ENCODE results near the gene PRKAR1B. TPM values are rescaled to one million over a fixed set of nuclear protein-coding genes. Genes with fewer than 3 reads are reported as not detected.

The PRKAR1B gene
- total RNA-seq, 2 donors from 2014 or later = 15.6 to 18.4 TPM

- no peak for TF ChIP-seq CTCF (IDR thresholded peaks at IDR 0.05)
- ATAC-seq (ENCODE audit: insufficient number of reproducible peaks, low FRiP score, low read depth) (peak; percentile 29), DNase-seq (ENCODE audit: low spot score) (no peak)
- Histone ChIP-seq H3K9me3 (no peaks in the 10 kb centered on the region), H3K4me1 (ENCODE audit: control insufficient read depth in 1 of 2, low read depth in 2 of 2) (peaks cover 15 to 29% of the 10 kb centered on the region in 2 donors), H3K27me3 (replicated peaks; ENCODE audit: insufficient read depth) (no peaks in the 10 kb centered on the region), H3K4me3 (no peak overlapping the region), H3K36me3 (no peaks in the 10 kb centered on the region), H3K27ac (peak overlapping the region; percentile 52 to 56)
Measured at GRCh38 chr7:564176-564865, 162.8 kb downstream of the PRKAR1B start.

GRCh38 chr7:563629-564170, 163.4 kb downstream of the PRKAR1B start:
- Histone ChIP-seq H3K27ac (peak overlapping the region; percentile 52 to 56), H3K4me1 (ENCODE audit: control insufficient read depth in 1 of 2, low read depth in 2 of 2) (peaks cover 10 to 24% of the 10 kb centered on the region in 2 donors), H3K9me3 (no peaks in the 10 kb centered on the region), H3K36me3 (no peaks in the 10 kb centered on the region), H3K4me3 (no peak overlapping the region), H3K27me3 (replicated peaks; ENCODE audit: insufficient read depth) (no peaks in the 10 kb centered on the region)
- ATAC-seq (ENCODE audit: insufficient number of reproducible peaks, low FRiP score, low read depth) (no peak), DNase-seq (ENCODE audit: low spot score) (no peak)
- TF ChIP-seq CTCF (IDR thresholded peaks at IDR 0.05) = no peak

- H3K27ac ChIP-seq = no peak overlapping the region
- peaks cover 3 to 24% of the 10 kb centered on the region in 2 donors for H3K4me1 ChIP-seq (ENCODE audit: control insufficient read depth in 1 of 2, low read depth in 2 of 2)
- H3K27me3 ChIP-seq (replicated peaks; ENCODE audit: insufficient read depth) = no peaks in the 10 kb centered on the region
- no peak overlapping the region for H3K4me3 ChIP-seq
- no peak for TF ChIP-seq CTCF (IDR thresholded peaks at IDR 0.05)
- H3K36me3 ChIP-seq = no peaks in the 10 kb centered on the region
- ATAC-seq (ENCODE audit: insufficient number of reproducible peaks, low FRiP score, low read depth) (no peak), DNase-seq (ENCODE audit: low spot score) (no peak)
- no peaks in the 10 kb centered on the region for H3K9me3 ChIP-seq
Measured at GRCh38 chr7:562789-563628, 164.1 kb downstream of the PRKAR1B start.

- Histone ChIP-seq H3K27ac (no peak overlapping the region), H3K4me3 (no peak overlapping the region), H3K27me3 (replicated peaks; ENCODE audit: insufficient read depth) (no peaks in the 10 kb centered on the region), H3K9me3 (no peaks in the 10 kb centered on the region), H3K4me1 (ENCODE audit: control insufficient read depth in 1 of 2, low read depth in 2 of 2) (peaks cover 3 to 28% of the 10 kb centered on the region in 2 donors), H3K36me3 (no peaks in the 10 kb centered on the region)
- no peak for TF ChIP-seq CTCF (IDR thresholded peaks at IDR 0.05)
- DNase-seq (ENCODE audit: low spot score) = no peak
- ATAC-seq (ENCODE audit: insufficient number of reproducible peaks, low FRiP score, low read depth) = no peak
Measured at GRCh38 chr7:562374-562675, 164.8 kb downstream of the PRKAR1B start.

- ATAC-seq (ENCODE audit: insufficient number of reproducible peaks, low FRiP score, low read depth) (no peak), DNase-seq (ENCODE audit: low spot score) (no peak)
- TF ChIP-seq CTCF (IDR thresholded peaks at IDR 0.05) = no peak
- Histone ChIP-seq H3K4me3 (no peak overlapping the region), H3K27me3 (replicated peaks; ENCODE audit: insufficient read depth) (no peaks in the 10 kb centered on the region), H3K4me1 (ENCODE audit: control insufficient read depth in 1 of 2, low read depth in 2 of 2) (peaks cover 3 to 33% of the 10 kb centered on the region in 2 donors), H3K27ac (no peak overlapping the region), H3K36me3 (no peaks in the 10 kb centered on the region), H3K9me3 (no peaks in the 10 kb centered on the region)
Measured at GRCh38 chr7:561631-562373, 165.3 kb downstream of the PRKAR1B start.

Data from thoracic aorta (tissue), 2 donors.